Spleen (tissue), 11 donors: ENCODE results near the gene AFDN. TPM values are rescaled to one million over a fixed set of nuclear protein-coding genes. Genes with fewer than 3 reads are reported as not detected.

Experiments used
- DNase-seq: peaks from one replicate; pipeline ENCODE4 v3.0.0-alpha.2; 2020
- H3K27ac ChIP-seq, 8 donors: fragments of 200-600 bp; sonication (generic) in 7 of 8; 1 replicate in 4 of 8; 2 replicates in 4 of 8; pipeline versions ENCODE4 v1.5.0 to v1.8.0; 2016 to 2021; ENCODE audit warnings: inconsistent platforms in 4 of 8, mild to moderate bottlenecking in 4 of 8, moderate library complexity in 1 of 8
- H3K27me3 ChIP-seq, 7 donors: fragments of 200-600 bp; sonication (generic) in 6 of 7; replicated peaks in 1 of 7; 1 replicate in 4 of 7; 2 replicates in 3 of 7; pipeline versions ENCODE4 v1.5.0 to v1.8.0; 2016 to 2021; ENCODE audit warnings: inconsistent platforms in 3 of 7, mild to moderate bottlenecking in 1 of 7
- H3K36me3 ChIP-seq, 6 donors: fragments of 200-600 bp; sonication (generic) in 5 of 6; 1 replicate in 4 of 6; 2 replicates in 2 of 6; pipeline versions ENCODE4 v1.5.0 to v1.8.0; 2016 to 2021; ENCODE audit warnings: inconsistent platforms in 2 of 6
- H3K4me1 ChIP-seq, 6 donors: fragments of 200-600 bp; sonication (generic) in 5 of 6; 1 replicate in 3 of 6; 2 replicates in 3 of 6; pipeline versions ENCODE4 v1.5.0 to v1.8.0; 2016 to 2021; ENCODE audit warnings: inconsistent platforms in 3 of 6
- H3K4me3 ChIP-seq, 8 donors: fragments of 200-600 bp; sonication (generic) in 7 of 8; 1 replicate in 4 of 8; 2 replicates in 4 of 8; pipeline versions ENCODE4 v1.5.0 to v1.8.0; 2016 to 2021; ENCODE audit warnings: inconsistent platforms in 4 of 8, mild to moderate bottlenecking in 4 of 8, moderate library complexity in 2 of 8
- H3K9me3 ChIP-seq, 8 donors: fragments of 200-600 bp; sonication (generic) in 7 of 8; 1 replicate in 4 of 8; 2 replicates in 4 of 8; pipeline versions ENCODE4 v1.5.0 to v1.8.0; 2016 to 2021; ENCODE audit warnings: inconsistent platforms in 4 of 8
- POLR2A ChIP-seq, 3 donors: fragments of 450-650 bp; IDR thresholded peaks; one replicate each; pipeline ENCODE4 v1.5.1; 2017; ENCODE audit warnings: antibody characterized with exemption in 3 of 3, mild to moderate bottlenecking in 1 of 3
- POLR2AphosphoS5 ChIP-seq, 3 donors: sonication (generic); formaldehyde crosslinking; IDR thresholded peaks; one replicate each; pipeline ENCODE4 v1.5.1; 2017; ENCODE audit warnings: antibody characterized with exemption in 3 of 3
- WGBS, 5 donors: extraction: QIAGEN DNeasy Blood & Tissue Kit in 3 of 5; methylation state at CpG; one replicate each; pipeline versions ENCODE4 v1.1.5 to v1.1.7; 2013 to 2018; 5-methylcytosine and 5-hydroxymethylcytosine counted together
- intact Hi-C: fragments of 100-400 bp; cut with DNase I; formaldehyde crosslinking; loops from one replicate; pipeline ENCODE4 v1.15.0; 2023; ENCODE audit warnings: low total_unique reads
- polyA plus RNA-seq, 3 donors: library from polyadenylated mRNA; stranded (reverse); fragments of 200-250 nt; gene quantifications; one replicate each; pipeline ENCODE4 v1.2.1, GENCODE V29; 2013
- total RNA-seq, 7 donors: library from RNA; depleted of rRNA in 3 of 7; stranded (reverse); fragments of >200 nt in 3 of 7; fragmentation: NEBNext Ultra II Directional in 4 of 7; extraction: Animal tissue kit (Norgen Biotek cat#: 25700) in 4 of 7; gene quantifications; one replicate each; pipeline versions ENCODE4 v1.1.0 to v1.2.1, GENCODE V29; 2016 to 2021
- TF ChIP-seq, protein P1 (sequence below), 11 experiments: fragments of 200-600 bp in 7 of 11; fragments of 450-650 bp in 4 of 11; sonication (generic) in 4 of 11; IDR thresholded peaks in 8 of 11; conservative IDR thresholded peaks in 3 of 11; 1 replicate in 7 of 11; 2 replicates in 4 of 11; pipeline versions ENCODE4 v1.4.0 to v1.8.0; 2016 to 2021; ENCODE audit warnings: antibody characterized with exemption in 11 of 11, inconsistent platforms in 4 of 11, mild to moderate bottlenecking in 1 of 11
- donor health status: healthy with polysubstance abuse.
- donor health status: DM: no; HTN: no; CAD: no; lungs with moderate emphysema.
- donor health status: DM: no; HTN: no; CAD: no.
- donor health status: Bipolar disorder and iron deficiency.
- donor health status: healthy.
- donor health status: DM: no; HTN: no; CAD: no.
- donor health status: DM: yes; HTN: yes; CAD: no.

Gene AFDN
- total and polyA plus RNA-seq, 10 donors, result 7.4 to 148 (median 102) TPM

DNA sequence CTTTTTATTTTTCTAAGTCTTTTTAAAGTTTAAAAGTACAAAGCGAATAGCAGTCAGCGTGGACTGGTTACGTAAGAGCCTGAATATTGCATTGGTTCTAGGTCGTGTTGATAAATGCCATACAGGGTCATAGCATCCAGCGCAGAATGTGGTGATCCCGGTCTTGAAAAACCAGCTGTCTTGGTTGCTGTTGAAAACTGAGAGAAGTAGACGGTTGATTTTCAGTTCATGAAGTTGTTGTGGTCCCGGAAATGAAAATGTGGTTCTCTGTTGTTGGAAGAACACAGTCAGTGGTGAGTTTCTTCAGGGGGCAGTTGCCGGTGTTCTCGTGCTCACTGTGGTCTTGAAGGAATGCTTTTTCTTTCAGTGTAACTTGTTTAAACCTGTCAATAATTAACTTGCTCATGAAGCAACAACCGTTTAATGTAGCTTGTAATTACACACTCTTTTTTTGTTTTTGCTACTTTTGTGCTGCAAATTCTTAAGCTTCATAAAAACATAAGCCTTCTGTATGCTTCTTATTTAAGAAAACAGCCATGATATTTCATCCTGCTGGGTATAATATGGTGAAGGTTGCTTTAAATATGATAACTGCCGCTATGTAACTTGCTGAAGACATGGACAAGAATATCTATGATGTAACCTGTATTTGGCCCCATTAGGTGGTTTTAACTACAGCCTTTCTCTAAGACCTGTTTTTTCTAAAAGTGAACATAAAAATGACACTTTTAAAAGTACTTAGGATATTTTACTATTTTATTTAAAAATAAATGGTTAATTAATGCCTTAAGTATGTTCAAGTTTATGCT lies 106.0 kb downstream of the AFDN start:
- Histone ChIP-seq H3K4me1 (no peaks in the 10 kb centered on the region), H3K27ac (no peak overlapping the region), H3K4me3 (no peak overlapping the region), H3K36me3 (peaks cover 0 to 78% (median 10%) of the 10 kb centered on the region in 6 donors), H3K9me3 (no peaks in the 10 kb centered on the region), H3K27me3 (no peaks in the 10 kb centered on the region)
- TF ChIP-seq POLR2AphosphoS5 (IDR thresholded peaks at IDR 0.05) (no peak), POLR2A (IDR thresholded peaks at IDR 0.05) (no peak)
- TF ChIP-seq, protein P1, sequence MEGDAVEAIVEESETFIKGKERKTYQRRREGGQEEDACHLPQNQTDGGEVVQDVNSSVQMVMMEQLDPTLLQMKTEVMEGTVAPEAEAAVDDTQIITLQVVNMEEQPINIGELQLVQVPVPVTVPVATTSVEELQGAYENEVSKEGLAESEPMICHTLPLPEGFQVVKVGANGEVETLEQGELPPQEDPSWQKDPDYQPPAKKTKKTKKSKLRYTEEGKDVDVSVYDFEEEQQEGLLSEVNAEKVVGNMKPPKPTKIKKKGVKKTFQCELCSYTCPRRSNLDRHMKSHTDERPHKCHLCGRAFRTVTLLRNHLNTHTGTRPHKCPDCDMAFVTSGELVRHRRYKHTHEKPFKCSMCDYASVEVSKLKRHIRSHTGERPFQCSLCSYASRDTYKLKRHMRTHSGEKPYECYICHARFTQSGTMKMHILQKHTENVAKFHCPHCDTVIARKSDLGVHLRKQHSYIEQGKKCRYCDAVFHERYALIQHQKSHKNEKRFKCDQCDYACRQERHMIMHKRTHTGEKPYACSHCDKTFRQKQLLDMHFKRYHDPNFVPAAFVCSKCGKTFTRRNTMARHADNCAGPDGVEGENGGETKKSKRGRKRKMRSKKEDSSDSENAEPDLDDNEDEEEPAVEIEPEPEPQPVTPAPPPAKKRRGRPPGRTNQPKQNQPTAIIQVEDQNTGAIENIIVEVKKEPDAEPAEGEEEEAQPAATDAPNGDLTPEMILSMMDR (IDR thresholded peaks at IDR 0.05 in 8 of 11, conservative IDR thresholded peaks at IDR 0.05 in 3 of 11), result no peak
- intact Hi-C loops, result no loop called here
- WGBS, 5 donors, result 82 to 93% (median 89%) methylated on average over 12 of the region's 12 CpGs
- no peak for DNase-seq

DNA sequence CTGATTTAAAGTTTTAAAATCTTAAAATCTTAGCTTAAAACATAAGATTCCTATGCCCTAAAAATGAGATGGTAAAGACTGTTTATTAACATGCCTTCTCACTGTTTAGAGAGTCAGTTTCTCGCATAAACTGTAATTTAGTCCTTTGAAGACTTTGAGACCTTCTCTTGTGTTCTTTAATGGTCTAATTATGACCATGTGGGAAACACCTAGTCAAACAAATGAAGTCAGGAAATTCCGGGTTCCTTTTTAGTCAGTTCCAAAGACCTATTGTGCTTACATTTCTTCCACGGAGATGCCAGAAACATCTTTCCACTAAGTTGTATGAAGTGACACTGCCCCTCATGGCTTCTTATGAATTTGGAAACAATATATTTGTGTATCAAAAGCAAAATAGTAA lies 106.6 kb downstream of the AFDN start:
- H3K27ac ChIP-seq, result no peak overlapping the region
- H3K4me3 ChIP-seq, result no peak overlapping the region
- WGBS, 5 donors, result 68 to 79% (median 75%) methylated on average over 3 of the region's 3 CpGs
- TF ChIP-seq POLR2A (IDR thresholded peaks at IDR 0.05) (no peak), POLR2AphosphoS5 (IDR thresholded peaks at IDR 0.05) (no peak)
- TF ChIP-seq, protein P1 (IDR thresholded peaks at IDR 0.05 in 8 of 11, conservative IDR thresholded peaks at IDR 0.05 in 3 of 11), result no peak
- H3K4me1 ChIP-seq, result no peaks in the 10 kb centered on the region
- no peaks in the 10 kb centered on the region for H3K27me3 ChIP-seq
- peaks cover 0 to 72% (median 9%) of the 10 kb centered on the region in 6 donors for H3K36me3 ChIP-seq
- intact Hi-C loops, result no loop called here
- no peaks in the 10 kb centered on the region for H3K9me3 ChIP-seq
- DNase-seq, result no peak

DNA sequence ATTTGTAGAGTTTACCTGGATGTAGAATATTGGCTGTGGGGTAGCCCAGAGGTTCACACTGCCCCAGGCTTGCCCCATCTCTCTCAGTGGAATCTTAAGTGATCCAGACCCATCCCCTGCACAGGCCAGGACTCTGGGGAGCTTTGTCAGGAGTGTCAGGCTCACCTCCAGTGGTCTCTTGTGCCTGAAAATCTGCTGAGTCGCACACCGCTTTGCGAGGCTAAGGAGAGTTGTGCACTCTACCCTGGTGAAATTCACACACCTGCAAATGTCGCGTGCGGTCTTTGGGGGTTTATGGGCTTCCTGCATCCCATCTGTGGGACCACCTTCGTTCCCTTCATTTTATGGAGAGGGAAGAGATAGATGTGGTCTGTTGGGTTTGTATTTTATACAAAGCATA lies 107.1 kb downstream of the AFDN start:
- peaks cover 0 to 67% (median 4%) of the 10 kb centered on the region in 6 donors for H3K36me3 ChIP-seq
- H3K9me3 ChIP-seq, result no peaks in the 10 kb centered on the region
- H3K27me3 ChIP-seq, result no peaks in the 10 kb centered on the region
- DNase-seq, result no peak
- intact Hi-C loops, result no loop called here
- TF ChIP-seq POLR2AphosphoS5 (IDR thresholded peaks at IDR 0.05), result no peak
- TF ChIP-seq POLR2A (IDR thresholded peaks at IDR 0.05), result no peak
- no peaks in the 10 kb centered on the region for H3K4me1 ChIP-seq
- no peak overlapping the region for H3K27ac ChIP-seq
- WGBS, 5 donors, result 86 to 91% (median 89%) methylated on average over 7 of the region's 7 CpGs
- H3K4me3 ChIP-seq, result no peak overlapping the region

DNA sequence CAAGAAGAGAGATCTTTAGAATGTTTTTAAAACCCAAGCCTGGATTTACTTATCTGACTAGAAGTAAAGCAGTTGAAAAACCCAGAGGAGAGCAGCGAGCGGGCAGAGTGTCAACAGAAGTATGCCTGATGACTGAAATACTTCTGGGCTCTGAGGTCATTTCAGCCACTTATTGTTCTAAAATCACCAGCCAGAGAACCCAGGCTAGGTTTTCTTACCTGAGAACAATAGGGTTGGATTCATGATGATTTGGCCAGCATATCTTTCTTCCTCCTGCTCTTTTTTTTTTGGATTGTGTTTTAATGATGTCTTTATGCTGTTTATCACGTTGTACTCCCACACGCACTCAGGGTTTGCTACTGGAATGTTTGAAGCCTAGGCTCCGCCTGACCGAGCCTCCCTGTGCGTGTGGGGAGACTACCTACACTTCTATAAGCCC lies 107.7 kb downstream of the AFDN start:
- intact Hi-C loops, result no loop called here
- TF ChIP-seq POLR2AphosphoS5 (IDR thresholded peaks at IDR 0.05) (no peak), POLR2A (IDR thresholded peaks at IDR 0.05) (no peak)
- TF ChIP-seq, protein P1 (IDR thresholded peaks at IDR 0.05 in 8 of 11, conservative IDR thresholded peaks at IDR 0.05 in 3 of 11), result no peak
- Histone ChIP-seq H3K9me3 (no peaks in the 10 kb centered on the region), H3K4me3 (no peak overlapping the region), H3K27ac (no peak overlapping the region), H3K27me3 (no peaks in the 10 kb centered on the region), H3K4me1 (no peaks in the 10 kb centered on the region), H3K36me3 (peaks cover 0 to 61% (median 3%) of the 10 kb centered on the region in 6 donors)
- DNase-seq, result no peak
- 81 to 94% (median 85%) methylated on average over 7 of the region's 7 CpGs for WGBS, 5 donors
